HG02852 (cell line): ENCODE results near the gene SLC2A13.
"Not testable (repeated sequence)": the region's sequence is repeated elsewhere in the genome, so short reads cannot be mapped to it uniquely, and the experiment has no call there.

ENCODE experiments used
- ATAC-seq: cut with Tn5 transposase; IDR thresholded peaks from one replicate; pipeline ENCODE4 v1.9.1; 2021; ENCODE audit warnings: mild to moderate bottlenecking, moderate library complexity; ENCODE audit not compliant: unreplicated experiment

The SLC2A13 gene

DNA sequence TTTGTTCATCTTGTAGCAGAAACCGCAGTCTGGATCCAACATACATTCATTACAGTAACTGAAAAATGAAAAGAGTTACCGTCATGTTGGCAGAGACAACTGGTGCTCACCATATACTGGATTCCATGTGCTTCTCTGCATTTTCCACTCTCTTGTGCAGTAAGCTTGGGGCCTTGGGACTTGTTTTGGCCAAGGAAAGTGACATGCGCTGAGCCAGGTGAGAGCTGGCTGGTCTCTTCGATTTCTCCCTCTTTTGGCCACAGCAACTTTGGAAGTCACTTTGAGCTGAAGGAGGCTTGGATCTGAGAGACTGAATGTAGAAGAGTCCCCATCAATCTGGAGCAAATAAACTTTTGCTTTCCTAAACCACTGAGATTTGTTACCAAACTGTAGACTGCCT is 275.7 kb downstream of the SLC2A13 start:
- no peak for ATAC-seq

GRCh38 chr12:39824505-39825212 is 281.2 kb downstream of the SLC2A13 start:
- ATAC-seq = no peak

DNA sequence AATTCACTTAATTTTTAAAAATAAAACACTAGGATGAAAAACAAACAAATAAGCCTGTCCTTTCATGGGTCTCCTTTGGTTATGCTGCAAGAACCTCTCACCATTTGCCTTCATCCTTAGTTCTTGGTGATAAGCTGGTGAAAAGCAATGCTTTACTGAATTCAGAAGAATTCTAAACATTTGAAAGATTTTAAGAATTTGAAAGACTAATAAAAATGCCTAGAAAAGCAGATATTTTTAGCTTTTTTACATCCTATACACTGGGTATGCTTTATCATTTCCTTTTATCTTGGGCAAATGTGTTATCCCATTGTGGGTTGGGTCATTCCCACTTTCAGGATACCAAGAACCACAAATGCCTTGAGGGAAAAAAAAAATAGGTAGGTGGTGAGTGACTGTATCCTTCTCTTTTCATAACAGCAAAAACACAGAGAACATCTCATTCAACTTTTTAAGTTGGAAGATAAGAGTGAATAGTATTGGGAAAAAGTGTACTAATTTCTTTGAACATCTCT is 289.2 kb downstream of the SLC2A13 start:
- ATAC-seq = no peak

- no peak for ATAC-seq
Observed at GRCh38 chr12:39815746-39816145, 290.1 kb downstream of the SLC2A13 start.

GRCh38 chr12:39814626-39815025 is 291.3 kb downstream of the SLC2A13 start:
- no peak for ATAC-seq

GRCh38 chr12:39813776-39814175 is 292.1 kb downstream of the SLC2A13 start:
- ATAC-seq = no peak

DNA sequence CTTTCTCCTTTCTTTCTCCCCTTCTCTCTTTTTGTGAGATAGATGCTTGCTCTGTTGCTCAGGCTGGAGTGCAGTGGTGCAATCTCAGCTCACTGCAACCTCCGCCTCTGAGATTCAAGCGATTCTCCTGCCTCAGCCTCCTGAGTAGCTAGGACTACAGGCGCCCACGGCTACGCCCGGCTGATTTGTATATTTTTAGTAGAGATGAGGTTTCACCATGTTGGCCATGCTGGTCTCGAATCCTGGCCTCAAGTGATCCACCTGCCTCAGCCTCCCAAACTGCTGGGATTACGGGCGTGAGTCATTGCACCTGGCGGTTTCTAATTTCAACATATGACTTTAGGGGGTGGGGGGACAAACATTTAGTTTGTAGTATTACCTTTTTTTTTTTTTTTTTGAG is 293.4 kb downstream of the SLC2A13 start:
- not testable (repeated sequence) for ATAC-seq

DNA sequence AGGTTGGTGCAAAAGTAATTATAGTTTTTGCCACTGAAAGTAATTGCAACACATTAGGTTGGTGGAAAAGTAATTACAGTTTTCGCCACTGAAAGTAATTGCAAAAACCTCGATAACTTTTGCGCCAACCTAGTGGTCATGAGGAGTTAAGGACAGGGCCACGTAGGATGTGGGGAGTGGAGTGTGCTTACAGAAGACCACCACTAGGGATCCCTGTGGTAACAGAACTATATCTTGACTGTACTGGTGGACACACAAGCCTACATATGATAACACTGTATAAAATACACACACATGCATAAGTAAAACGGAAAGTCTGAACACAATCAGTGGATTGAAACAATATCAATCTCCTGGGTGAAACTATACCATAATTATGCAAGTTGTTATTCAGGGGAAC is 298.8 kb downstream of the SLC2A13 start:
- ATAC-seq = peak; percentile 72

DNA sequence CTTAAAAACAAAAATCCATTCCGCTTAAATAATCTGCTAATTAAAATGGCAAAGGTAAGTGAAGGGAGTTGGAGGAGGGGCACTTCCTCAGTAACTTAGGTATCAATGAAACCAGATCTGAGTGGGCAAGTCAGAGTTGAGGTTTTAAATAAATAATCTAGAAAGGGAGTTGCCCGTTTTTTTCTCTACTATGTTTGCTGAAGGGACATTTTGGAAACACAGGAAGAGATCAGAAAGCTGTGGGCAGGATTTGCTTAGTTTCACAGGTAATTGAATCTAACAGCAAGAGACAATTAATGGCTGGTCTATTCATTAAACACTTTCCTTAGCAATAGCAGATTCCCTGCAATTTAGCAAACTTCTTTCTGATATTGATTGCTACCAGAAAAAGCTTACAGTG is 300.2 kb downstream of the SLC2A13 start:
- no peak for ATAC-seq

- no peak for ATAC-seq
Observed at GRCh38 chr12:39804898-39805297, 301.0 kb downstream of the SLC2A13 start.

DNA sequence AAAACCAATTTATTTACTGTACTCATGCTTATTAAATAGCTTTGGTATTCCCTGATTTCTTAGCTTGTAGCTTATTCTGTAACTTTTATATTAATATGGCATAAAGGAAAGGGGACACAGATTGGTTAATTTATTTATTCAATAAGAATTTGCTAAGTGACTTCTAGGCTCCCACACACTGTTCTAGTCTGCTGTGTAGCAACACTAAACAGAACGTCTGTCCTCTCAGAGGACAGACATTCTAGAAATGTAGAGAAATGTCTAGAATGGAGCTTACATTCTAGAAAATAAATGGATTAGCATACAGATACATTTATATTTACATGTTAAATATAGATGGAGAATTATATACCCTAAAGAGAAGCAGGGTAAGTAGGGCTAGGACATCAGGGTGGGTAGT is 301.4 kb downstream of the SLC2A13 start:
- ATAC-seq = no peak

- ATAC-seq = no peak
Observed at GRCh38 chr12:39803151-39803550, 302.7 kb downstream of the SLC2A13 start.

- ATAC-seq = no peak
Observed at GRCh38 chr12:39798977-39799376, 306.9 kb downstream of the SLC2A13 start.

- ATAC-seq = no peak
Observed at GRCh38 chr12:39798429-39798828, 307.5 kb downstream of the SLC2A13 start.

DNA sequence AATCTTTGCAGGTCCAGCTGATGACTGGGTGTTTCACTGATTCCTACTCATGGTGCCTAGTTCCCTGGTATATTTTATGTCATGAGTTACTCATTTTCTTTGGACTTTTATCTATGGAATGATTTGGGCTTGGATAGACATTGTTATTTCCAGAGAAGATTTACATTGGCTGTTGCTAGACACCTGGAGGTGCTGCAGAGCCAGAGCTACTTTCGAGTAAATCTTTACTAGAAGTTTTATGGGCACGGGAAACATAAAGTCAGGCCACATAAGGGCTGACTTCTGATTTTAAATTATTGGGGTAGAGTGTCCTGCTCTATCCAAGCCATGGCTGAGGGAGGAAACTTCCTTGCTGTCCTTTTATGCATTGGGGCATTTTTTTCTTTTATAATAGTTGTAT is 310.4 kb downstream of the SLC2A13 start:
- no peak for ATAC-seq

GRCh38 chr12:39792938-39793337 is 312.9 kb downstream of the SLC2A13 start:
- ATAC-seq = no peak

GRCh38 chr12:39788239-39788638 is 317.6 kb downstream of the SLC2A13 start:
- ATAC-seq = no peak

GRCh38 chr12:39785814-39786213 is 320.1 kb downstream of the SLC2A13 start:
- not testable (repeated sequence) for ATAC-seq

DNA sequence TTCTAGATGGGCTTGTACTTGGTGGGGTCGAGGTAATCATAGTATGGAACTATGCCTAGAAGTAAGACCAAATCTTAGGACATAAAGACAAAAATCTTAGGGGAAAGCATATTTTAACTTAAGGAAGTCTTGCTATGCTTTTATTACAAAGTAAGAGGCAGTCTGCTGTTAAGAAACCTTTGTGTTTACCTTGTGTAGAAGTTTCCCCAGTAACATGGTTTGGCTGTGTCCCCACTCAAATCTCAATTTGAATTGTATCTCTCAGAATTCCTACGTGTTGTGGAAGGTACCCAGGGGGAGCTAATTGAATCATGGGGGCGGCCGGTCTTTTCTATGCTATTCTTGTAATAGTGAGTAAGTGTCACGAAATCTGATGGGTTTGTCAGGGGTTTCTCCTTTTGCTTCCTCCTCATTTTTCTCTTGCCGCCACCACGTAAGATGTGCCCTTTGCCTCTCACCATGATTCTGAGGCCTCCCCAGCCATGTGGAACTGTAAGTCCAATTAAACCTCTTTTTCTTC is 323.8 kb downstream of the SLC2A13 start:
- no peak for ATAC-seq

- ATAC-seq = no peak
Observed at GRCh38 chr12:39780913-39781446, 324.9 kb downstream of the SLC2A13 start.

GRCh38 chr12:39780411-39780912 is 325.4 kb downstream of the SLC2A13 start:
- no peak for ATAC-seq

- ATAC-seq = no peak
Observed at GRCh38 chr12:39779768-39780340, 326.0 kb downstream of the SLC2A13 start.
